NCI-H510A treated with DMSO at 0.1 percent for 48 hours (cell line): ENCODE measurements around the gene CENPL.

Source experiments
- DNase-seq: peaks from one replicate; lab custom pipeline; 2025; lab: John Stamatoyannopoulos, UW

CENPL gene

GRCh38 chr1:173758110-173758509 lies 66.6 kb downstream of the CENPL start:
- no peak for DNase-seq

- no peak for DNase-seq
These were observed 67.0 kb downstream of the CENPL start for GRCh38 chr1:173757666-173758065.

GRCh38 chr1:173753830-173754229 lies 70.9 kb downstream of the CENPL start:
- no peak for DNase-seq
